Glomerular visceral epithelial cell (primary cell): ENCODE measurements around the gene PLPP7.
"Not testable (repeated sequence)": the region's sequence is repeated elsewhere in the genome, so short reads cannot be mapped to it uniquely, and the experiment has no call there.

Experiments
- DNase-seq: peaks from one replicate; pipeline ENCODE4 v3.0.0-alpha.2; 2016; ENCODE audit errors: extremely low spot score

The PLPP7 gene

DNA sequence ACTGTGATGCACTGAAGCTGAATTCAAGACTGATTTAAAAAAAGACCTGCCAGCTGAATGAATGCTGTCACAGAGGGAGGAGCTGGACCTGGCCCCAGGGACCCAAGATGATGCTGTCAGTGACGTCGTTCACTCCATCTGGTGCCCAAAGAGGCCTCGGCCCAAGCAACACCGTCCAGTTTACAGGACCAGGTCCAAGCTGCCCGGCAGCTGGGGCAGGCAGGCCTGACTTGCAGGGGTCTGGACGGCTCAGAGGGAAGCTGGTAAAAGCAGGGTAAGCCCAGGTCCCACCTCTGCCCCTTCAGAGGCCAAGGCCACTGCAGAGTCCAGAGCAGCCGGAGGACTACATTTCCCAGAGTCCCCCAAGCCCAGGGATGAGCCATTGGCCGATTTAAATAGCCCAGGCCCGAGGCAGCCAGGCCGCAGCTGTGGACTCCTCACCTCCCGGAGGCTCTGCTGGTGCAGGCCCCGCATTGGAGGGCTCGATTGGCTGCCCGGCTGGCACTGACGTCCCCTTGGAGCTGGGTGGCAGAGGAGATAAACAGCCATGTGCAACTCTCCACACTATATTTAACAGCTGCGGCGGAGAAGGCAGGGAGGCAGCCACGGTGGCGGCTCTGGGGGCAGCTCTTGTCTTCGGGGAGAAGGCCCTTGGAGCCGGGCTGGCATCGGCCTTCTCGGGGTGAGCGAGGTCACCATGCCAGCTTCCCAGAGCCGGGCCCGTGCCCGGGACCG, at the start of gene PLPP7:
TSS of gene PLPP7 (plus strand) at position 423 of the 735 bp plus-strand sequence. CDS start at position 698, 275 bp downstream.
- DNase-seq: no peak

GRCh38 chr9:131240047-131240921, 49.2 kb upstream of the PLPP7 start:
- no peak for DNase-seq

GRCh38 chr9:131244331-131244730, 45.2 kb upstream of the PLPP7 start:
- not testable (repeated sequence) for DNase-seq

GRCh38 chr9:131246618-131247017, 42.9 kb upstream of the PLPP7 start:
- DNase-seq: no peak

DNA sequence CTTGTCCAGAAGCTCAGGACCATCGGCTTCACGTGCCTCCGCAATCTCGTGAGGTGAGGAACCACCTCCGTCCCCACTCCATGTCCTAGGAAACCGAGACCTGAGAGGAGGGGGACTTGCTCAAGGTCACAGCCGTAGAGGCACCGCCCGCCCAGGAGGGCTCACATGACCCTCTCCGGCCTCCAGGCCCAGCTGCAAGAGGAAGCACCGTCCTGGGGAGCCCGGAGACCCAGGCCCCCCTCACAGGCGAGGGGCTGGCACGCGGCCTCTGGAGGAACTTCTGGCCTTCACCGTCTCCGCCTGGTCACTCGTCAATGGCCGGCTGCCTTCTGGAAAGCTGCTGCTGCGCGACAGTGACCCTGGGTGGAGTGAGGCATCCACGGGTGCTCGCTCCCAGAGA, 37.4 kb upstream of the PLPP7 start:
- DNase-seq: no peak

- no peak for DNase-seq
Measured at GRCh38 chr9:131253891-131254491, 35.5 kb upstream of the PLPP7 start.

GRCh38 chr9:131254626-131255025, 34.9 kb upstream of the PLPP7 start:
- DNase-seq: no peak

- DNase-seq: no peak
Measured at GRCh38 chr9:131255676-131256197, 33.8 kb upstream of the PLPP7 start.

DNA sequence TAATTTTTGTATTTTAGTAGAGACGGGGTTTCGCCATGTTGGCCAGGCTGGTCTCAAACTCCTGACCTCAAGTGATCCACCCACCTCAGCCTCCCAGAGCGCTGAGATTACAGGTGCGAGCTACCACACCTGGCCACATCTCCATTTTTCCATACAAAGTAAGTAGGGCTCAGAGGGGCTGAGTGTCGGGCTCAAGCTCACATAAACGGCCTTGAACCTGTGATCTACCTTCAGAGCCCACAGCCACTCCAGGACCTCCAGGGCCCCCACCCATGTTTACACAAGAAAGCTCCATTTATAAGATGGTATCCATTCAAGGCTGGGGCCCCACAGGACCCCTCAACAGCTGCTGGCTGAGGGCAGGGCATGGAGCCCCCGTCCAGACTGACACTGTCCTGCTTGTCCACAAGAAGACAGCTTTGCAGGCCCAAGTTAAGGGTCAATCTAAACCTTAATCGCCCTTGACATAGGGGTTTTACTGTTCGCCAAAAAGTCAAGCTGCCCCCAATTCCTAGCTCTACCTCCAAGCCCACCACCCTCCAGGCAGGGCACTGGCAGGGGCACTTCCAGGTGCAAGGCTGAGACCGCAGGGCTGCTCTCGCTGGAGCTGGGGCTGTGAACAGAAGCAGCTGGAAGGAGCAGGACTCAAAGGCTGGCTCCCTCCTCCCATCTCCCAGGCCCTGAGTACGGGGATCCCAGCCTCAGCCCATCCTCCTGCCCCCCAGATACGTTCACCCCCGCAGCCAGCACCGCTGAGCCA, 32.1 kb upstream of the PLPP7 start:
- DNase-seq: no peak

GRCh38 chr9:131258186-131258585, 31.3 kb upstream of the PLPP7 start:
- no peak for DNase-seq

- no peak for DNase-seq
Measured at GRCh38 chr9:131258698-131259431, 30.7 kb upstream of the PLPP7 start.

GRCh38 chr9:131259432-131259898, 30.1 kb upstream of the PLPP7 start:
- DNase-seq: no peak

GRCh38 chr9:131259916-131260597, 29.5 kb upstream of the PLPP7 start:
- DNase-seq: no peak

DNA sequence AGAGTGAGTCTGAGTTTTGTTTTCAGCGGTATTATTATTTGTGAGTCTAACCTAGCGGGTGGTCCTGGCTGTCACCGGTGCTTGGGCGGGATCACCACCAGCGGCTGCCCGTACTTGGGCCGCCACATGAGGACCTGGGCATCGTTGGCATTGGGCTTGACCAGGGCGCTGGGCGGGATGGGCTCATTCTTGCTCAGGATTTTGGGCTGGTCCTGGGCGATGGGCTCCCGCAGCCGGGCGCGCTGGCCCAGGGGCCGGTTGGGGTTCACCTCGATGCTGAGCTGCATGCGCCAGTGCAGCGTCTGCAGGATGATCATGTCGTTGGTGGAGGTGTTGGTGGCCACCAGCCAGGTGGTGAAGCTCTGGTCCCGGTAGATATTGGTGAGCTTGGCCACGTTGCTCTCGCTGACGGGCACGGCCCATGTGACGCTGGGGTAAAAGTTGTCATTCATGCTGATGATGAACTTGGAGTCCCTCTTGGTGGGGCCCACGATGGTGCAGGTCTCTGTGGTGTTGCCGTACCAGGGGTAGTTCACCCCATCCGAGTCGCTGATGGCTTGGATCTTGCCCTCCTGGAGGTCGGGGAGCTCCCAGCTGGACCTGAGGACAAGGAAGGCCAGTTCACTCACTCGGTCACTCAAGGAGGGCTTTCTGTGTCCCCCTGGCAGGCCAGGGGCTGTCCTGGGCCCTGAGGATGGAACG, 28.6 kb upstream of the PLPP7 start:
- DNase-seq: no peak

GRCh38 chr9:131262327-131263032, 27.0 kb upstream of the PLPP7 start:
- DNase-seq: no peak

DNA sequence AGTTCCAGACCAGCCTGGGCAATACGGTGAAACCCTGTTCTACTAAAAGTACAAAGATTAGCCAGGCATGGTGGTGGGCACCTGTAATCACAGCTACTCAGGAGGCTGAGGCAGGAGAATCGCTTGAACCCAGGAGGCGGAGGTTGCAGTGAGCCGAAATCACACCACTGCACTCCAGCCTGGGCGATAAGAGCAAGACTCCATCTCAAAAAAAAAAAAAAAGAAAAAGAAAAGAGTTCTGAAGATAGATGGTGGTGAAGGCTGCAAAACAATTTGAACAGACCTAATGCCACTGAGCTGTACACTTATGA, 26.5 kb upstream of the PLPP7 start:
- DNase-seq: not testable (repeated sequence)

GRCh38 chr9:131263701-131264100, 25.8 kb upstream of the PLPP7 start:
- no peak for DNase-seq

DNA sequence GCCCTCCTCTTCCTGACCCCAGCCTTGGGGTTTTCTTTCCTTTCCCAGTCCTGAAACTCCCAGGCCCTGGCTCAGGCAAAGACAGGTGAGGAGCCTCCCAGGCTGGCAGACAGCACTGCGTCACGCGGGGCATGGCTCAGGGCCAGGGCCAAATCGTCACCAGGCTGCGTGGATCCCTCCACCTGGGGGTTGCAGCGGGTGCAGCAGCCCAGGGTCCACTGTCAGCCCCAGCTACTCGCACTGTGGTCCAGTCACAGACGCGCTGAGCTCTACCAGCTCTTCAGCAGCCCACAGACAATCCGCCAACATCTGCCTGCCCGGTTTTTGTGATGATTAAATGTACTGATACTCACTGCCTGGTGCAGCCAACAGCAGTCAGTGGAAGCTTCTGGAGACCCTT, 25.3 kb upstream of the PLPP7 start:
- no peak for DNase-seq
